K562 (cell line): ENCODE results near the gene ADGRD1.
"Not testable (repeated sequence)": the region's sequence is repeated elsewhere in the genome, so short reads cannot be mapped to it uniquely, and the experiment has no call there.

Source experiments
- IRF2 ChIP-seq: sonication (generic); formaldehyde crosslinking; IDR thresholded peaks from 2 replicates; pipeline ENCODE4 v1.8.1; 2022; ENCODE audit warnings: mild to moderate bottlenecking, missing genetic modification reagents
- KLF16 ChIP-seq: IDR thresholded peaks from 2 replicates; pipeline ENCODE4 v1.6.1; 2016; ENCODE audit warnings: antibody characterized with exemption
- TGIF2 ChIP-seq: sonication (generic); formaldehyde crosslinking; IDR thresholded peaks from 2 replicates; pipeline ENCODE4 v1.8.1; 2022; ENCODE audit warnings: mild to moderate bottlenecking, missing genetic modification reagents, moderate library complexity
- ZFP30 ChIP-seq: fragments of 250-450 bp; sonication (Bioruptor Pico); IDR thresholded peaks from 2 replicates; pipeline ENCODE4 v1.8.0; 2022; ENCODE audit warnings: moderate library complexity, mild to moderate bottlenecking, inconsistent platforms, borderline replicate concordance
- TF ChIP-seq, protein P1 (sequence below): fragments of 450-650 bp; IDR thresholded peaks from 2 replicates; pipeline ENCODE4 v1.6.1; 2016; ENCODE audit warnings: mild to moderate bottlenecking

DNA sequence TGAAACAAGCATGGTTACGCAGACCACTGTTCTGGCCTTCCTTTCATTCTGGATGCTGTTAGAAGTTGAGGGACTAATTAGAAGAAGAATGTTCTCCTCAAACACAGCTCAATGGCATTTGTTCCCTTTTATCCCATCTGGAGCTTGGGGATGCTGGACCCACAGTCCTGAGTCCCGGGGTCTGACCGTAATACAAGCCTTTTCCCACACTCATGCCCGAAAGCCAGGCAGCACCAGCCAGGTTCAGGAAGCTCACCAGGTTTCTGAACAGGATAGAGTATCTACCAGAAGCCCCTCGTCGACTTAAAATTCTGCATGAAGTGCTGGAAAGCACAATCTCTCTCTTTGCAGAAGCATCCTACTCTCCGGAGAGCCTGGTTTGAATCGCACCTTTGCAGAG is 165.6 kb downstream of the ADGRD1 start:
- not testable (repeated sequence) for TF ChIP-seq TGIF2 (CRISPR knock-in tag); KLF16; IRF2; ZFP30 (CRISPR knock-in tag)
- TF ChIP-seq, protein P1, sequence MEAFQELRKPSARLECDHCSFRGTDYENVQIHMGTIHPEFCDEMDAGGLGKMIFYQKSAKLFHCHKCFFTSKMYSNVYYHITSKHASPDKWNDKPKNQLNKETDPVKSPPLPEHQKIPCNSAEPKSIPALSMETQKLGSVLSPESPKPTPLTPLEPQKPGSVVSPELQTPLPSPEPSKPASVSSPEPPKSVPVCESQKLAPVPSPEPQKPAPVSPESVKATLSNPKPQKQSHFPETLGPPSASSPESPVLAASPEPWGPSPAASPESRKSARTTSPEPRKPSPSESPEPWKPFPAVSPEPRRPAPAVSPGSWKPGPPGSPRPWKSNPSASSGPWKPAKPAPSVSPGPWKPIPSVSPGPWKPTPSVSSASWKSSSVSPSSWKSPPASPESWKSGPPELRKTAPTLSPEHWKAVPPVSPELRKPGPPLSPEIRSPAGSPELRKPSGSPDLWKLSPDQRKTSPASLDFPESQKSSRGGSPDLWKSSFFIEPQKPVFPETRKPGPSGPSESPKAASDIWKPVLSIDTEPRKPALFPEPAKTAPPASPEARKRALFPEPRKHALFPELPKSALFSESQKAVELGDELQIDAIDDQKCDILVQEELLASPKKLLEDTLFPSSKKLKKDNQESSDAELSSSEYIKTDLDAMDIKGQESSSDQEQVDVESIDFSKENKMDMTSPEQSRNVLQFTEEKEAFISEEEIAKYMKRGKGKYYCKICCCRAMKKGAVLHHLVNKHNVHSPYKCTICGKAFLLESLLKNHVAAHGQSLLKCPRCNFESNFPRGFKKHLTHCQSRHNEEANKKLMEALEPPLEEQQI: not testable (repeated sequence)
